Panc1 (cell line): Measurements from ENCODE around the gene GABRE.

Experiments
- CTCF ChIP-seq: fragments of 450-650 bp; IDR thresholded peaks from 2 replicates; pipeline ENCODE4 v1.5.1; 2017; ENCODE audit warnings: mild to moderate bottlenecking
- POLR2AphosphoS5 ChIP-seq: IDR thresholded peaks from 2 replicates; pipeline ENCODE4 v1.6.1; 2012; ENCODE audit warnings: mild to moderate bottlenecking, low read depth, low read length, moderate library complexity
- TCF7L2 ChIP-seq: IDR thresholded peaks from 2 replicates; pipeline ENCODE4 v1.6.1; 2011; ENCODE audit warnings: mild to moderate bottlenecking, low read depth, low read length, inconsistent platforms

GRCh38 chrX:151977923-151978322 lies 3.4 kb upstream of the GABRE start:
- TF ChIP-seq CTCF (no peak), TCF7L2 (no peak), POLR2AphosphoS5 (no peak)
